SJSA1 (cell line): Measurements from ENCODE around the gene CAPN13. TPM values are rescaled to one million over a fixed set of nuclear protein-coding genes. Genes with fewer than 3 reads are reported as not detected.

Experiments used
- DNase-seq, 2 experiments: peaks; one replicate each; pipeline ENCODE4 v3.0.0-alpha.2; 2015 to 2020; ENCODE audit warnings: low spot score in 2 of 2, low read depth in 1 of 2
- H3K27ac ChIP-seq: fragments of 250-450 bp; sonication (Bioruptor Pico); 2 replicates; pipeline ENCODE4 v1.5.1; 2020; ENCODE audit warnings: mild to moderate bottlenecking, moderate library complexity
- H3K27me3 ChIP-seq: fragments of 250-450 bp; sonication (Bioruptor Pico); replicated peaks from 2 replicates; pipeline ENCODE4 v1.5.1; 2020; ENCODE audit warnings: mild to moderate bottlenecking, moderate library complexity
- H3K36me3 ChIP-seq: fragments of 250-450 bp; sonication (Bioruptor Pico); 2 replicates; pipeline ENCODE4 v1.5.1; 2020; ENCODE audit warnings: mild to moderate bottlenecking
- H3K4me1 ChIP-seq: fragments of 250-450 bp; sonication (Bioruptor Pico); replicated peaks from 2 replicates; pipeline ENCODE4 v1.6.1; 2021; ENCODE audit warnings: mild to moderate bottlenecking
- H3K4me3 ChIP-seq: fragments of 250-450 bp; sonication (Bioruptor Pico); 2 replicates; pipeline ENCODE4 v1.5.1; 2020; ENCODE audit warnings: mild to moderate bottlenecking
- H3K9me3 ChIP-seq: fragments of 250-450 bp; sonication (Bioruptor Pico); replicated peaks from 2 replicates; pipeline ENCODE4 v1.5.1; 2020; ENCODE audit warnings: mild to moderate bottlenecking
- total RNA-seq: library from RNA; depleted of rRNA; stranded (reverse); fragments of >200 nt; shearing (Covaris generic); gene quantifications from 2 replicates; pipeline ENCODE4 v1.2.3, GENCODE V29; 2014

CAPN13 gene
- total RNA-seq, 1 experiment from 2014 or later = not detected

- Histone ChIP-seq H3K4me3 (no peak overlapping the region), H3K9me3 (no peaks in the 10 kb centered on the region), H3K36me3 (no peaks in the 10 kb centered on the region), H3K4me1 (no peaks in the 10 kb centered on the region), H3K27ac (no peak overlapping the region), H3K27me3 (peaks cover 14% of the 10 kb centered on the region; the same call in 1 of the 2 replicates)
- no peak for DNase-seq
These were observed 41.3 kb downstream of the CAPN13 start for GRCh38 chr2:30765876-30766470.

GRCh38 chr2:30765191-30765590 lies 42.1 kb downstream of the CAPN13 start:
- Histone ChIP-seq H3K27ac (no peak overlapping the region), H3K36me3 (no peaks in the 10 kb centered on the region), H3K27me3 (peaks cover 16% of the 10 kb centered on the region; the same call in 1 of the 2 replicates), H3K4me3 (no peak overlapping the region), H3K4me1 (no peaks in the 10 kb centered on the region), H3K9me3 (no peaks in the 10 kb centered on the region)
- no peak for DNase-seq

- Histone ChIP-seq H3K9me3 (no peaks in the 10 kb centered on the region), H3K4me1 (no peaks in the 10 kb centered on the region), H3K27ac (no peak overlapping the region), H3K36me3 (no peaks in the 10 kb centered on the region), H3K4me3 (no peak overlapping the region), H3K27me3 (peaks cover 16% of the 10 kb centered on the region; the same call in 1 of the 2 replicates)
- DNase-seq = no peak
These were observed 43.0 kb downstream of the CAPN13 start for GRCh38 chr2:30764021-30764800.

- no peaks in the 10 kb centered on the region for H3K36me3 ChIP-seq
- H3K27me3 ChIP-seq = peaks cover 13% of the 10 kb centered on the region; the same call in 1 of the 2 replicates
- H3K27ac ChIP-seq = no peak overlapping the region
- H3K4me1 ChIP-seq = no peaks in the 10 kb centered on the region
- no peak for DNase-seq
- no peak overlapping the region for H3K4me3 ChIP-seq
- H3K9me3 ChIP-seq = no peaks in the 10 kb centered on the region
These were observed 44.0 kb downstream of the CAPN13 start for GRCh38 chr2:30763151-30763660.

GRCh38 chr2:30761226-30761625 lies 46.0 kb downstream of the CAPN13 start:
- no peak for DNase-seq
- no peaks in the 10 kb centered on the region for H3K9me3 ChIP-seq
- H3K27ac ChIP-seq = no peak overlapping the region
- no peak overlapping the region for H3K4me3 ChIP-seq
- H3K4me1 ChIP-seq = no peaks in the 10 kb centered on the region
- H3K27me3 ChIP-seq = peaks cover 9% of the 10 kb centered on the region; the same call in 1 of the 2 replicates
- no peaks in the 10 kb centered on the region for H3K36me3 ChIP-seq

- no peak overlapping the region for H3K4me3 ChIP-seq
- peaks cover 4% of the 10 kb centered on the region; the same call in 1 of the 2 replicates for H3K27me3 ChIP-seq
- no peak overlapping the region for H3K27ac ChIP-seq
- H3K4me1 ChIP-seq = no peaks in the 10 kb centered on the region
- no peak for DNase-seq
- H3K36me3 ChIP-seq = no peaks in the 10 kb centered on the region
- no peaks in the 10 kb centered on the region for H3K9me3 ChIP-seq
These were observed 47.8 kb downstream of the CAPN13 start for GRCh38 chr2:30759481-30759880.

- DNase-seq = no peak
- no peaks in the 10 kb centered on the region for H3K9me3 ChIP-seq
- no peak overlapping the region for H3K4me3 ChIP-seq
- H3K4me1 ChIP-seq = no peaks in the 10 kb centered on the region
- H3K27ac ChIP-seq = no peak overlapping the region
- H3K27me3 ChIP-seq = peaks cover 4% of the 10 kb centered on the region; the same call in 1 of the 2 replicates
- no peaks in the 10 kb centered on the region for H3K36me3 ChIP-seq
These were observed 49.0 kb downstream of the CAPN13 start for GRCh38 chr2:30758191-30758651.

- H3K27ac ChIP-seq = no peak overlapping the region
- no peaks in the 10 kb centered on the region for H3K36me3 ChIP-seq
- no peak overlapping the region for H3K4me3 ChIP-seq
- H3K4me1 ChIP-seq = no peaks in the 10 kb centered on the region
- H3K9me3 ChIP-seq = no peaks in the 10 kb centered on the region
- H3K27me3 ChIP-seq = peaks cover 4% of the 10 kb centered on the region; the same call in 1 of the 2 replicates
- no peak for DNase-seq
These were observed 49.5 kb downstream of the CAPN13 start for GRCh38 chr2:30757749-30758148.

GRCh38 chr2:30756971-30757370 lies 50.3 kb downstream of the CAPN13 start:
- H3K27me3 ChIP-seq = peaks cover 4% of the 10 kb centered on the region; the same call in 1 of the 2 replicates
- no peaks in the 10 kb centered on the region for H3K36me3 ChIP-seq
- no peak for DNase-seq
- H3K4me3 ChIP-seq = no peak overlapping the region
- H3K27ac ChIP-seq = no peak overlapping the region
- no peaks in the 10 kb centered on the region for H3K9me3 ChIP-seq
- no peaks in the 10 kb centered on the region for H3K4me1 ChIP-seq

- DNase-seq = no peak
- no peak overlapping the region for H3K27ac ChIP-seq
These were observed 51.1 kb downstream of the CAPN13 start for GRCh38 chr2:30756051-30756719.

GRCh38 chr2:30753630-30754029 lies 53.6 kb downstream of the CAPN13 start:
- Histone ChIP-seq H3K27me3 (peaks cover 9% of the 10 kb centered on the region), H3K9me3 (no peaks in the 10 kb centered on the region), H3K27ac (no peak overlapping the region), H3K36me3 (no peaks in the 10 kb centered on the region), H3K4me3 (no peak overlapping the region), H3K4me1 (no peaks in the 10 kb centered on the region)
- DNase-seq = no peak

More at GRCh38 chr2:30756051-30756719, 51.1 kb downstream of the CAPN13 start:
- Histone ChIP-seq H3K27me3 (peaks cover 6% of the 10 kb centered on the region; the same call in 1 of the 2 replicates), H3K4me1 (no peaks in the 10 kb centered on the region), H3K36me3 (no peaks in the 10 kb centered on the region), H3K4me3 (no peak overlapping the region), H3K9me3 (no peaks in the 10 kb centered on the region)

GRCh38 chr2:30752811-30753210 lies 54.4 kb downstream of the CAPN13 start:
- no peak for DNase-seq
- H3K36me3 ChIP-seq = no peaks in the 10 kb centered on the region
- H3K4me1 ChIP-seq = no peaks in the 10 kb centered on the region
- H3K9me3 ChIP-seq = no peaks in the 10 kb centered on the region
- peaks cover 9% of the 10 kb centered on the region for H3K27me3 ChIP-seq
- H3K27ac ChIP-seq = no peak overlapping the region
- H3K4me3 ChIP-seq = no peak overlapping the region

GRCh38 chr2:30747206-30747605 lies 60.0 kb downstream of the CAPN13 start:
- no peak for DNase-seq
- Histone ChIP-seq H3K9me3 (no peaks in the 10 kb centered on the region), H3K4me1 (no peaks in the 10 kb centered on the region), H3K4me3 (no peak overlapping the region), H3K27ac (no peak overlapping the region), H3K36me3 (no peaks in the 10 kb centered on the region), H3K27me3 (peaks cover 15% of the 10 kb centered on the region)
